ENCODE results near the gene NAPA. TPM values are rescaled to one million over a fixed set of nuclear protein-coding genes. Genes with fewer than 3 reads are reported as not detected.

NAPA gene
- total RNA-seq, 2 experiments from 2014 or later = 96.4 to 103 TPM

- peaks cover 7% of the 10 kb centered on the region for H3K36me3 Mint-ChIP-seq
- H3K9me3 Mint-ChIP-seq = no peaks in the 10 kb centered on the region
- H3K4me3 Mint-ChIP-seq = peak overlapping the region; percentile 95
- DNase-seq = no peak
- H3K27ac Mint-ChIP-seq = peak overlapping the region; percentile 97
- H3K4me1 Mint-ChIP-seq = peaks cover 59% of the 10 kb centered on the region
- H3K27me3 Mint-ChIP-seq = peaks cover 1% of the 10 kb centered on the region
- ATAC-seq (ENCODE audit: low read depth) = no peak
- POLR2A ChIA-PET = interaction anchor here (0.7 to 3.2 kb wide), 6 partner anchors 11 to 96 kb away, joined by 3 to 42 read pairs (median 6); no protein-coding TSS in a partner anchor
These were observed 553 bp downstream of the NAPA start for GRCh38 chr19:47514151-47514868.

- POLR2A ChIA-PET = interaction anchor here (0.6 to 1.9 kb wide), 5 partner anchors 12 to 207 kb away, joined by 3 to 5 read pairs (median 3); no protein-coding TSS in a partner anchor
These were observed 1.9 kb downstream of the NAPA start for GRCh38 chr19:47512948-47513319.

DNA sequence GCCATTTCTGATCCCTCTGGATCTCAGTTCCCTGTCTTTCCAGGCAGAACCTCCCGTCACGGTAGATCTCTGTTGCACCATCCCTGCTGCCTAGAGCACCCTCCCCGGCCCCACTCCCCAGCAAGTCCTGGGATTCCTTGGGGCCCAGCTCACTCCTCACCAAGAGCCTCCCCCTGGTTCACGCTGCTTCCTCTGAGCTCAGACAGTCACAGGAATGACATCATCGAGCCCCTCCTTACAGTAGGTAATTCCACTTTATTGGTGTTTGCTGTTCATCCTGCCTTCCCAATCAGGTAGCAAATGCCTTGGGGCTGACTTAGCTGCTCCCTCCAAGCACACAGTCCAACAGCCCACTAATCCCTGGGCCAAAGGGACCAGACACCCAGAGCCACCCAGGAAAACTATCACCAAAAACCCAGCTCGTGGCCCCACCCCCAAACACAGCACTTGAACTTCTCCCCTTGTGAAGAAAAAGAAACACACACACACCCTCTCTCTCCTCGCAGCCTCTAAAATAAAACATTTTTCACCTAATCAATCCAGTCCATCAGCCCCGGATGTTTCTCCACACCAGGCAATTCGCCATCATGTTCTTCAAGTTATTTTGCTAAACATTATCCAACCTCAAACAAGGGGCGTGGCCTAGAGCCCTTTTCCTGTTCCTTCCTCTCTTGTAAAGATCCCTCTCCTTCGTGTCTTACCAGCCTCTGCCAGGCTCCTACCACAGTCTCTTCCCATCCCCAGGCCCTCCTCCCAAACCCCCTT lies 2.5 kb downstream of the NAPA start:
- POLR2A ChIA-PET = interaction anchor here (0.6 to 1.4 kb wide), 3 partner anchors 11 to 24 kb away, joined by 3 to 4 read pairs (median 3); no protein-coding TSS in a partner anchor
- H3K4me3 Mint-ChIP-seq = peak overlapping the region; percentile 95
- ATAC-seq (ENCODE audit: low read depth) (no peak), DNase-seq (no peak)
- H3K27me3 Mint-ChIP-seq = no peaks in the 10 kb centered on the region
- peak overlapping the region; percentile 97 for H3K27ac Mint-ChIP-seq
- peaks cover 7% of the 10 kb centered on the region for H3K36me3 Mint-ChIP-seq
- no peaks in the 10 kb centered on the region for H3K9me3 Mint-ChIP-seq
- peaks cover 47% of the 10 kb centered on the region for H3K4me1 Mint-ChIP-seq

More at GRCh38 chr19:47512948-47513319, 1.9 kb downstream of the NAPA start:
- no peak for DNase-seq
- ATAC-seq (ENCODE audit: low read depth) = no peak
- peak overlapping the region; percentile 95 for H3K4me3 Mint-ChIP-seq
- no peaks in the 10 kb centered on the region for H3K9me3 Mint-ChIP-seq
- no peaks in the 10 kb centered on the region for H3K27me3 Mint-ChIP-seq
- peaks cover 7% of the 10 kb centered on the region for H3K36me3 Mint-ChIP-seq
- peak overlapping the region; percentile 97 for H3K27ac Mint-ChIP-seq
- peaks cover 49% of the 10 kb centered on the region for H3K4me1 Mint-ChIP-seq

DNA sequence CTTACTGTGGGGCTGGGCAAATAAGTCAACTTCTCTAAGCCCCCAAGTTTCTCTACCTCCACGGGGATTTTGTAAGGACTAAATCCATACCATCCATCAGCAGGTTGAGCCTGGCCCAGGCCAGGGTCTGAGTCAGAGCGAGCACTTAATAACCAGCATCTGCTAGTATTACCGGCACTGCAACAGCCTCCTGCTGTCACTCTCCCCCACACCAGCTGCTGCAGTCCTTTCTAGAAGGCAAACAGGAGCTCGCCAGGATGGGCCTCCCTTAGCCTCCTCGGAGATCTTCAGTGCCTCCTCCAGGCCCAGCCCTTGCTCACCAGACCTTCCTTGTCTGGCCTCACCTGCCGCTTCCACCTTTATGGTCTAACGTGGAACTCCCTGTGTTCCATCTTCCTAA lies 3.2 kb downstream of the NAPA start:
- H3K27ac Mint-ChIP-seq = peak overlapping the region; percentile 97
- H3K9me3 Mint-ChIP-seq = no peaks in the 10 kb centered on the region
- H3K27me3 Mint-ChIP-seq = no peaks in the 10 kb centered on the region
- no peak for DNase-seq
- ATAC-seq (ENCODE audit: low read depth) = no peak
- H3K4me1 Mint-ChIP-seq = peaks cover 40% of the 10 kb centered on the region
- peaks cover 7% of the 10 kb centered on the region for H3K36me3 Mint-ChIP-seq
- peak overlapping the region; percentile 95 for H3K4me3 Mint-ChIP-seq
- POLR2A ChIA-PET = interaction anchor here (1.2 kb wide), 1 partner anchor 10 kb away, joined by 3 read pairs; no protein-coding TSS in a partner anchor

- DNase-seq = no peak
- peaks cover 7% of the 10 kb centered on the region for H3K36me3 Mint-ChIP-seq
- ATAC-seq (ENCODE audit: low read depth) = no peak
- H3K27ac Mint-ChIP-seq = no peak overlapping the region
- peaks cover 35% of the 10 kb centered on the region for H3K4me1 Mint-ChIP-seq
- no peaks in the 10 kb centered on the region for H3K9me3 Mint-ChIP-seq
- POLR2A ChIA-PET = no interaction called here
- no peaks in the 10 kb centered on the region for H3K27me3 Mint-ChIP-seq
- H3K4me3 Mint-ChIP-seq = no peak overlapping the region
These were observed 3.7 kb downstream of the NAPA start for GRCh38 chr19:47511128-47511517.

- Mint-ChIP-seq H3K27me3 (no peaks in the 10 kb centered on the region), H3K9me3 (no peaks in the 10 kb centered on the region), H3K36me3 (peaks cover 7% of the 10 kb centered on the region), H3K27ac (peak overlapping the region; percentile 17), H3K4me1 (peaks cover 31% of the 10 kb centered on the region), H3K4me3 (no peak overlapping the region)
- DNase-seq (no peak), ATAC-seq (ENCODE audit: low read depth) (no peak)
- POLR2A ChIA-PET = no interaction called here
These were observed 4.2 kb downstream of the NAPA start for GRCh38 chr19:47510516-47511127.

- H3K4me3 Mint-ChIP-seq = no peak overlapping the region
These were observed 4.9 kb downstream of the NAPA start for GRCh38 chr19:47509973-47510372.

DNA sequence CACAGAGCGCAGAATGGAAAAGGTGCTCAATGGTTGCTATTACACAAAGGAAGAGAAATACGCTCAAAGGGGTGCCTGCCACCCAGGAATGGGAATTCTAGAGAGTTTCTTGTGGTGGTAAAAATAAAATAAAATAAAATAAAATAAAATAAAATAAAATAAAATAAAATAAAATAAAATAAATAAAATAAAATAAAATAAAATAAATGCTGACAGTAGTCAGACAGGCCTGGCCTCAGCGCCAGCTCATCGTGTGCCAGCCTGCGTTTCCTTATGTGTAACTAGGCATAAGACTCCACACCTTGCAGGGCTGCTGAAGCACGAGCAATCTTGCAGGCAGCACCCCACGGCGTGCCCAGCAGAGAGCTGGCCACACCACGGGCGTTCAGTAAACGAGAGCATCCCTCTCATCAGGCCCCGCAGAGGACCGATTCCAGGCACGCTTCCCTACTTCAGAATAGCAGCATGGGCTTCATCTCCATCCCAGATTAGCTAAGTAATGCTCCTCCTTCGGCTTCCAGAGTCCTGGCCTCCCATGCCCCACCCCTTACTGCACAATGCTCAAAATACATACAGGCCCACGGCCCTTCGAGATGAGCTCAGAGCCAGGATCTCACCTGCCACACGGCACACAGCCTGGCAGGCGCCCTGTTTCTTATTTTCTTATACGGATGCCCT lies 5.6 kb downstream of the NAPA start:
- no peak for ATAC-seq (ENCODE audit: low read depth)
- POLR2A ChIA-PET = no interaction called here
- no peak for DNase-seq
- Mint-ChIP-seq H3K27ac (no peak overlapping the region), H3K4me3 (no peak overlapping the region), H3K9me3 (no peaks in the 10 kb centered on the region), H3K27me3 (no peaks in the 10 kb centered on the region), H3K36me3 (peaks cover 4% of the 10 kb centered on the region), H3K4me1 (peaks cover 28% of the 10 kb centered on the region)

More at GRCh38 chr19:47509973-47510372, 4.9 kb downstream of the NAPA start:
- peak overlapping the region; percentile 17 for H3K27ac Mint-ChIP-seq
- peaks cover 28% of the 10 kb centered on the region for H3K4me1 Mint-ChIP-seq
- POLR2A ChIA-PET = no interaction called here
- H3K36me3 Mint-ChIP-seq = peaks cover 7% of the 10 kb centered on the region
- no peaks in the 10 kb centered on the region for H3K9me3 Mint-ChIP-seq
- no peaks in the 10 kb centered on the region for H3K27me3 Mint-ChIP-seq
- ATAC-seq (ENCODE audit: low read depth) = no peak
- no peak for DNase-seq

GRCh38 chr19:47508721-47509120 lies 6.1 kb downstream of the NAPA start:
- Mint-ChIP-seq H3K27ac (no peak overlapping the region), H3K36me3 (peaks cover 1% of the 10 kb centered on the region), H3K9me3 (no peaks in the 10 kb centered on the region), H3K27me3 (no peaks in the 10 kb centered on the region), H3K4me1 (peaks cover 25% of the 10 kb centered on the region), H3K4me3 (no peak overlapping the region)
- DNase-seq (no peak), ATAC-seq (ENCODE audit: low read depth) (no peak)
- POLR2A ChIA-PET = no interaction called here

DNA sequence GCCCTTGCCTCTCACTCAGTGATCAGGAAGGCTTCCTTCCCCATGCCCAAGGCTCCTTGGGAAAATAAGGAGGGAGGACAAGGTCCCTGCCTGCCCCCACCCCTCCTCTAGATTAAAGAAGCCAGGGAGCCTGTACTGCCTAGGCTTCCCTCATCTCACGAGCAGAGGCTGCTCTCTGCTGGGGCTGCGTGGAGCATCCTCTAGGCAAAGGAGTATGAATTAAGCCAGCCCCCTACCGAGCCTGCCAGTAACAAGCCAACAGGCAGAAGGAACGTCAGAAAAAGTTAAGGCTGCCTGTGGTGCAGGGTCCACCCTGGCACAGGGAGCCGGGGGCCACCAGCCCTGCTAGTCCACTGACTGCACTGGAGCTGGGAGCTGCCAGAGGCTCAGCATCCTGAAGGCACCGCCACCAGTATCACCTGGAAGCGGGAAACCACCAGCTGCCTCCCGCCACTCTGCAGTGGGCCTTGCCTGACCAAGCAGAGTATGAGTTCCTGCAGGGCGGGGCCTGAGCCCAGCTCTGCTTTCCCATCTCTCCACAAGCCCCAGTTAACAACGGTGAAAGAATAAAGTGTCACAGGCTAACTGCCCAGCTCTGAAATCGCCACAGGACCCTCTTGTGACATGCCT lies 6.8 kb downstream of the NAPA start:
- Mint-ChIP-seq H3K27ac (no peak overlapping the region), H3K4me1 (peaks cover 20% of the 10 kb centered on the region), H3K9me3 (no peaks in the 10 kb centered on the region), H3K36me3 (peaks cover 1% of the 10 kb centered on the region), H3K27me3 (no peaks in the 10 kb centered on the region), H3K4me3 (no peak overlapping the region)
- DNase-seq (no peak), ATAC-seq (ENCODE audit: low read depth) (no peak)
- POLR2A ChIA-PET = no interaction called here

GRCh38 chr19:47507012-47507411 lies 7.9 kb downstream of the NAPA start:
- POLR2A ChIA-PET = interaction anchor here (0.8 kb wide), 1 partner anchor 74 kb away, joined by 4 read pairs; no protein-coding TSS in a partner anchor
- H3K4me1 Mint-ChIP-seq = peaks cover 9% of the 10 kb centered on the region
- H3K27ac Mint-ChIP-seq = no peak overlapping the region
- peaks cover 1% of the 10 kb centered on the region for H3K36me3 Mint-ChIP-seq
- no peaks in the 10 kb centered on the region for H3K9me3 Mint-ChIP-seq
- H3K27me3 Mint-ChIP-seq = no peaks in the 10 kb centered on the region
- no peak for ATAC-seq (ENCODE audit: low read depth)
- DNase-seq = no peak
- no peak overlapping the region for H3K4me3 Mint-ChIP-seq

GRCh38 chr19:47506459-47506858 lies 8.4 kb downstream of the NAPA start:
- DNase-seq = no peak
- Mint-ChIP-seq H3K4me3 (no peak overlapping the region), H3K9me3 (no peaks in the 10 kb centered on the region), H3K27me3 (no peaks in the 10 kb centered on the region), H3K27ac (no peak overlapping the region), H3K36me3 (no peaks in the 10 kb centered on the region), H3K4me1 (peaks cover 4% of the 10 kb centered on the region)
- no peak for ATAC-seq (ENCODE audit: low read depth)
- POLR2A ChIA-PET = no interaction called here

DNA sequence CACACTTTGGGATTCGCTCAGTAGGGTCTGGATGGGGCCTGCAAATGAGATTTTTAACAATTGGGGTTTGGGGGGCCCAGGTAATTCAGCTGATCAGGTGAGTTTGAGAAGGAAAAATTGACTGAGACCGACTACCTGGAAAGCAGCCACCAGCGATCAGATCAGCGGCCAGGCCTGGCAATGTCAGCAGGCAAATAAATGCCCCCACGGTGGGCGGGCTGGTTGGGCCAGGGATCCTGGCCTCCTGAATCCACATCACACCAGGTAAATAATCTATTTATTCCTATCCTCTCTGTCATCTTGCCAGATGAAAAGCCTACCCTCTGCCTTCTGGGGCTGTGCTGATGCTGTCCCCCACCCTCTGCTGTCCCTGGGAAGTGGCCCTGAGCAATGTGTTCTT lies 9.4 kb downstream of the NAPA start:
- Mint-ChIP-seq H3K4me3 (no peak overlapping the region), H3K9me3 (no peaks in the 10 kb centered on the region), H3K4me1 (peaks cover 4% of the 10 kb centered on the region), H3K27me3 (no peaks in the 10 kb centered on the region), H3K36me3 (no peaks in the 10 kb centered on the region), H3K27ac (no peak overlapping the region)
- no peak for DNase-seq
- ATAC-seq (ENCODE audit: low read depth) = no peak
- POLR2A ChIA-PET = no interaction called here
